ENCODE data around the gene ZFPL1. TPM values are rescaled to one million over a fixed set of nuclear protein-coding genes. Genes with fewer than 3 reads are reported as not detected.

ZFPL1 gene
- total and polyA plus RNA-seq, 3 experiments from 2014 or later, result 24.4 to 33.5 (median 30.8) TPM

DNA sequence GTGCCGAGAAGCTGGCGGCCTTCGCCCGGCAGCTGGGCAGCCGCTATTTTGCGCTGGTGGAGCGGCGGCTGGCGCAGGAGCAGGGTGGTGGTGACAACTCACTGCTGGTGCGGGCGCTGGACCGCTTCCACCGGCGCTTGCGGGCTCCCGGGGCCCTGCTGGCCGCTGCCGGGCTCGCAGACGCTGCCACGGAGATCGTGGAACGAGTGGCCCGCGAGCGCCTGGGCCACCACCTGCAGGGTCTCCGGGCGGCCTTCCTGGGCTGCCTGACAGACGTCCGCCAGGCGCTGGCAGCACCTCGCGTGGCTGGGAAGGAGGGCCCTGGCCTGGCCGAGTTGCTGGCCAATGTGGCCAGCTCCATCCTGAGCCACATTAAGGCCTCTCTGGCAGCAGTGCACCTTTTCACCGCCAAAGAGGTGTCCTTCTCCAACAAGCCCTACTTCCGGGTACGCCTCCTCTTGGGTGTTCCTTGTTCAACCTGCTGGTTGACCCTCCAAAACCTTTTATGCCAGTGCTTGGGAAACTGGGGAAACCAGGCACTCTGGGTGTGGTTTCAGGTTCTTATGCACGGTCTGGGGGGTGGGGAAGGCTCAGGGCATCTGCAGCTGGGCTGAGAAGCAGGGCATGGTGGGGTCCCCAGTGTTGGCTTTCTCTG lies 24.6 kb downstream of the ZFPL1 start:
- peaks cover 21% of the 10 kb centered on the region for H3K36me3 ChIP-seq (ENCODE audit: insufficient read depth, low read length)
- DNase-seq, result no peak
- no peak overlapping the region for H3K27ac ChIP-seq (ENCODE audit: low read depth, low read length)
- ChIA-PET POLR2A (interaction anchor here (0.6 to 1.9 kb wide), 3 partner anchors 9 to 27 kb away, joined by 4 to 5 read pairs (median 5); partner anchors contain the start of genes VPS51 and ZNHIT2), CTCF (interaction anchor here (0.6 to 6.1 kb wide), 5 partner anchors 9 to 27 kb away, joined by 3 to 104 read pairs (median 3); partner anchors contain the start of genes FAU, MRPL49, VPS51 and ZNHIT2)
- H3K9me3 ChIP-seq (ENCODE audit: low read length), result no peaks in the 10 kb centered on the region
- no peak overlapping the region for H3K4me3 ChIP-seq (ENCODE audit: low read length)
- peaks cover 0 to 2% of the 10 kb centered on the region in 2 donors for H3K27me3 Mint-ChIP-seq
- no peak overlapping the region for H3K4me3 Mint-ChIP-seq
- H3K9me3 Mint-ChIP-seq, result no peaks in the 10 kb centered on the region
- H3K4me1 Mint-ChIP-seq, result peaks cover 30 to 42% (median 31%) of the 10 kb centered on the region in 3 donors
- H3K36me3 Mint-ChIP-seq, result peaks cover 0 to 48% (median 9%) of the 10 kb centered on the region in 3 donors
- no peak overlapping the region for H3K27ac Mint-ChIP-seq
- H3K4me1 ChIP-seq (ENCODE audit: insufficient read depth, low read length), result peaks cover 27% of the 10 kb centered on the region
- H3K27me3 ChIP-seq (ENCODE audit: insufficient read depth, low read length, poor library complexity, severe bottlenecking), result no peaks in the 10 kb centered on the region

DNA sequence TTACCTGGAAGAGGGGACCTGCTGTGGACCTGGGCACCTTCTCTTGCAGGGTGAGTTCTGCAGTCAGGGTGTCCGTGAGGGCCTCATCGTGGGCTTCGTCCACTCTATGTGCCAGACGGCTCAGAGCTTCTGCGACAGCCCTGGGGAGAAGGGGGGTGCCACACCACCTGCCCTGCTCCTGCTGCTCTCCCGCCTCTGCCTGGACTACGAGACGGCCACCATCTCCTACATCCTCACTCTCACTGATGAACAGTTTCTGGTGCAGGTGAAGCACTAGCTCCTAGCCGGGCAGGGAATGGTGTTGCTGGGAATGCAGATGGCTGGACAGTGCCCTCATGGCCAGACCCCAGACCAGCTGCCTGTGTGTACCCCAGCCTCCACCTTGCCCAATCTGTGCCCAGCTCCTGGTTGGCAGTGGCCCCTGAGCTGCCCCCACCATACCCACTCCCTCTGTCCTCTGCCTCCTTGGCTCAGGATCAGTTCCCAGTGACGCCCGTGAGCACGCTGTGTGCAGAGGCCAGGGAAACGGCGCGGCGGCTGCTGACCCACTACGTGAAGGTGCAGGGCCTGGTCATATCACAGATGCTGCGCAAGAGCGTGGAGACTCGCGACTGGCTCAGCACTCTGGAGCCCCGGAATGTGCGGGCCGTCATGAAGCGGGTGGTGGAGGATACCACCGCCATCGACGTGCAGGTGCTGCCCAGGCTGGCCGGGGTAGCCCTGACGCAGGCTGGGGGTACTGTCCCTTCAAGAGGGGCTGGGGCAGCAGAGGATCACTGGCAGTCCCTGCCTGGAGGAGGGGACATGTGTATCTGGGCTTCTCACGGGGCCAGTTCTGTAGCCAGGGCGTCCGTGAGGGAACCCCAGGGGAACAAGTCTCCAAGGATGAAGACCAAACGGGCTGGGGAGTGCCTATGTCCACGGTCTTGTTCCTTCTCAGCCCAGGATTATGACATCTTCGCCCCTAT lies 25.5 kb downstream of the ZFPL1 start:
- H3K9me3 Mint-ChIP-seq, result no peaks in the 10 kb centered on the region
- DNase-seq, result no peak
- ChIA-PET CTCF (interaction anchor here (0.9 to 6.1 kb wide), 15 partner anchors 8 to 344 kb away, joined by 3 to 104 read pairs (median 4); partner anchors contain the start of genes ARL2, CAPN1, CDCA5 and FAU), POLR2A (interaction anchor here (0.5 to 4.9 kb wide), 6 partner anchors 8 to 13 kb away, joined by 4 to 40 read pairs (median 5); partner anchors contain the start of genes FAU, MRPL49, VPS51 and ZNHIT2)
- Histone ChIP-seq H3K9me3 (ENCODE audit: low read length) (no peaks in the 10 kb centered on the region), H3K4me3 (ENCODE audit: low read length) (no peak overlapping the region), H3K27me3 (ENCODE audit: insufficient read depth, low read length, poor library complexity, severe bottlenecking) (no peaks in the 10 kb centered on the region), H3K4me1 (ENCODE audit: insufficient read depth, low read length) (peaks cover 32% of the 10 kb centered on the region), H3K27ac (ENCODE audit: low read depth, low read length) (no peak overlapping the region), H3K36me3 (ENCODE audit: insufficient read depth, low read length) (peaks cover 21% of the 10 kb centered on the region)
- peaks cover 0 to 43% (median 9%) of the 10 kb centered on the region in 3 donors for H3K36me3 Mint-ChIP-seq
- H3K4me1 Mint-ChIP-seq, result peaks cover 33 to 44% (median 33%) of the 10 kb centered on the region in 3 donors
- peaks cover 0 to 2% of the 10 kb centered on the region in 2 donors for H3K27me3 Mint-ChIP-seq
- peak overlapping the region in 1 of 7 donors; percentile 84 for H3K4me3 Mint-ChIP-seq
- peak overlapping the region; percentile 50 to 95 (median 86) for H3K27ac Mint-ChIP-seq

DNA sequence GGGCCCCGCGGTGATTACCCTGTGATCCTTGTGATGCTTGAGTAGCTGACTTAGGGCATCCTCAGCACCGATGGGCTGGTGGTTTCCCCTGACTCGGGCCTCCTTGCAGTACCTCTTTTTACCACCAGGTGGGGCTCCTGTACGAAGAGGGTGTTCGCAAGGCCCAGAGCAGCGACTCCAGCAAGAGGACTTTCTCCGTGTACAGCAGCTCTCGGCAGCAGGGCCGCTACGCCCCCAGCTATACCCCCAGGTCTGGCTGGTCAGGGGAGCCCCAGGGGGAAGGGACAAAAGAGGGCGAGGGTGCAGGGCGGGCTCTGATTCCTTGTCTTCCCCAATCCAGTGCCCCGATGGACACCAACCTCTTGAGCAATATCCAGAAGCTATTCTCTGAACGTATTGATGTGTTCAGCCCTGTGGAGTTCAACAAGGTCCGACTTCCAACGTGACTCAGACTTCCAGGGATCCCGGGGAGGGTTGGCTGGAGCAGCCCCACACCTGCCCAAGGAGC lies 26.4 kb downstream of the ZFPL1 start:
- peaks cover 0 to 2% of the 10 kb centered on the region in 2 donors for H3K27me3 Mint-ChIP-seq
- H3K4me1 Mint-ChIP-seq, result peaks cover 30 to 46% (median 31%) of the 10 kb centered on the region in 3 donors
- peak overlapping the region; percentile 50 to 95 (median 86) for H3K27ac Mint-ChIP-seq
- no peaks in the 10 kb centered on the region for H3K27me3 ChIP-seq (ENCODE audit: insufficient read depth, low read length, poor library complexity, severe bottlenecking)
- no peaks in the 10 kb centered on the region for H3K9me3 Mint-ChIP-seq
- H3K4me3 Mint-ChIP-seq, result peak overlapping the region in 5 of 7 donors; percentile 29 to 84 (median 57)
- peaks cover 0 to 37% (median 8%) of the 10 kb centered on the region in 3 donors for H3K36me3 Mint-ChIP-seq
- peak; percentile 84 to 95 (median 92) for DNase-seq
- CTCF ChIA-PET, result interaction anchor here (0.7 to 6.1 kb wide), 22 partner anchors 10 to 345 kb away, joined by 3 to 104 read pairs (median 4); partner anchors contain the start of genes ARL2, CAPN1, CDC42EP2 and CDCA5
- peaks cover 19% of the 10 kb centered on the region for H3K36me3 ChIP-seq (ENCODE audit: insufficient read depth, low read length)
- POLR2A ChIA-PET, result interaction anchor here (0.5 to 4.9 kb wide), 8 partner anchors 10 to 358 kb away, joined by 3 to 40 read pairs (median 4); partner anchors contain the start of genes ARL2, FAU, MRPL49 and VPS51
- H3K4me1 ChIP-seq (ENCODE audit: insufficient read depth, low read length), result peaks cover 33% of the 10 kb centered on the region
- H3K9me3 ChIP-seq (ENCODE audit: low read length), result no peaks in the 10 kb centered on the region
- H3K27ac ChIP-seq (ENCODE audit: low read depth, low read length), result peak overlapping the region; percentile 15
- H3K4me3 ChIP-seq (ENCODE audit: low read length), result no peak overlapping the region

DNA sequence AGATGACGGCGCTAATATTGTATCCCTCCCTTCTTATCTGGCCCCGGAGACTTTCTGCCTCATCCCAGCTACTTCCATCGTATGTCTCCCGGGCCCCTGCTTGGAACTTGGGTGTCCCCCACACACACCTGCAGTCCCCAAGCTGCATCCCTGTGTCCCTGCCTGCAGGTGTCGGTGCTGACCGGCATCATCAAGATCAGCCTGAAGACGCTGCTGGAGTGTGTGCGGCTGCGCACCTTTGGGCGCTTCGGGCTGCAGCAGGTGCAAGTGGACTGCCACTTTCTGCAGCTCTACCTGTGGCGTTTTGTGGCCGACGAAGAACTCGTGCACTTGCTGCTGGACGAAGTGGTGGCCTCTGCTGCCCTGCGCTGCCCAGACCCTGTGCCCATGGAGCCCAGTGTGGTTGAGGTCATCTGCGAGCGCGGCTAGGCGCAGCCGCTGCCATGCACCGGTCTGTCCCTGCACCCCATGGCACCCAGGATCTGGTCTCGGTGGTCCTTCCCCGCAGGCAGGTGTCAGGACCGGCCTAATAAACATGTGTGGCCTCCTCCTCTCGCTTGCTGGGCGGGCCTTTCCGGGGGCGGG lies 27.2 kb downstream of the ZFPL1 start:
- peaks cover 17% of the 10 kb centered on the region for H3K36me3 ChIP-seq (ENCODE audit: insufficient read depth, low read length)
- no peak overlapping the region for H3K4me3 ChIP-seq (ENCODE audit: low read length)
- H3K27ac ChIP-seq (ENCODE audit: low read depth, low read length), result no peak overlapping the region
- peaks cover 0 to 2% of the 10 kb centered on the region in 2 donors for H3K27me3 Mint-ChIP-seq
- H3K36me3 Mint-ChIP-seq, result peaks cover 0 to 35% (median 2%) of the 10 kb centered on the region in 3 donors
- H3K27ac Mint-ChIP-seq, result peak overlapping the region; percentile 67 to 93 (median 86)
- ChIA-PET CTCF (interaction anchor here (0.7 to 6.1 kb wide), 26 partner anchors 10 to 263 kb away, joined by 3 to 104 read pairs (median 4); partner anchors contain the start of genes ARL2, CAPN1, CDC42EP2 and CDCA5), POLR2A (interaction anchor here (0.6 to 4.9 kb wide), 11 partner anchors 10 to 385 kb away, joined by 3 to 40 read pairs (median 6); partner anchors contain the start of genes ARL2, CAPN1, FAU and MRPL49)
- DNase-seq, result no peak
- H3K4me1 Mint-ChIP-seq, result peaks cover 30 to 50% (median 30%) of the 10 kb centered on the region in 3 donors
- H3K27me3 ChIP-seq (ENCODE audit: insufficient read depth, low read length, poor library complexity, severe bottlenecking), result no peaks in the 10 kb centered on the region
- H3K9me3 Mint-ChIP-seq, result no peaks in the 10 kb centered on the region
- H3K9me3 ChIP-seq (ENCODE audit: low read length), result no peaks in the 10 kb centered on the region
- H3K4me1 ChIP-seq (ENCODE audit: insufficient read depth, low read length), result peaks cover 42% of the 10 kb centered on the region
- peak overlapping the region; percentile 83 to 90 (median 87) for H3K4me3 Mint-ChIP-seq

DNA sequence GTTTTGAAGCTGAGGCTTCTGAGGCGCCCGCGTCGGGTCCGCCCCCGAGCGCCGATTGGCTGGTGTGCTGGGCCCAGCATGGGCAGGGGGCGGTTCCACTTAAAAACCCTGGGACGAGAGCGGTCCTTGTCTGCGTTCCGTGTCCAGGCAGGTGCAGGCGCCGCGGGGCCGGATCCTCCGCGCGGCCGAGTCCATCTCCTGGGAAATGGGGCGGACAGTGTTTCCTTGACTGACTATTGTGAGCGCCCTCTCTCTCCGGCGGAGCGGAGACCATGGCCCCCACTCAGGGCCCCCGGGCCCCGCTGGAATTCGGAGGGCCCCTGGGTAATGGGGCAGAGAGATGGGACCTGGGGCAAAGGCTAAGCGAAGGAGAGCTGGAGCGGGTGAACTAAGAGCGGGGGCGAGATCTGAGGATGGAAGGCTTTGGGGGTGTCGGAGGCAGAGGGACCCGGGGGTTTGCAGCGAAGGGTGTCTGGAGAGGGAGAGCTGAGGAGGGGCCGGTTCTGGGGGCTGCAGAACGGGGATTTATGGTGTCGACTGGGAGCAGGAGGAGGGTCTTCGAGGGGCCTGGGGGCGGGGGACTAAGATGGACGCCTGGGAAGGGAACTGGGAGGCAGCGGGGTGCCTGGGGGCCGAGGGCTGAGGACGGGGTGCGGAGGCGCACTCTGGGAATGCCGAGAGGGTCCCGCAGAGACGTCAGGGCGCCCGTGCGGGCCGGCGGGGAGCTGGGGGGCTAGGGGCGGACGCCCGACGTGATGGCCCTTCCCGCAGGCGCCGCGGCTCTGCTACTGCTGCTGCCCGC lies 27.9 kb downstream of the ZFPL1 start, which contains the start of gene TM7SF2:
TM7SF2 (plus strand) TSS at position 129 of the 802 bp plus-strand sequence; CDS start at position 273, 144 bp downstream.
- CTCF ChIA-PET, result interaction anchor here (0.7 to 6.1 kb wide), 18 partner anchors 9 to 264 kb away, joined by 3 to 104 read pairs (median 5); partner anchors contain the start of genes ARL2, CAPN1, CDC42EP2 and CDCA5
- POLR2A ChIA-PET, result interaction anchor here (0.6 to 4.9 kb wide), 12 partner anchors 10 to 385 kb away, joined by 3 to 40 read pairs (median 6); partner anchors contain the start of genes ARL2, CAPN1, FAU and MRPL49
- Histone ChIP-seq H3K4me1 (ENCODE audit: insufficient read depth, low read length) (peaks cover 49% of the 10 kb centered on the region), H3K4me3 (ENCODE audit: low read length) (peak within 1 kb of the TSS; percentile 81), H3K27ac (ENCODE audit: low read depth, low read length) (peak within 1 kb of the TSS; percentile 65), H3K9me3 (ENCODE audit: low read length) (no peaks in the 10 kb centered on the region), H3K36me3 (ENCODE audit: insufficient read depth, low read length) (peaks cover 17% of the 10 kb centered on the region), H3K27me3 (ENCODE audit: insufficient read depth, low read length, poor library complexity, severe bottlenecking) (no peaks in the 10 kb centered on the region)
- H3K9me3 Mint-ChIP-seq, result no peaks in the 10 kb centered on the region
- H3K36me3 Mint-ChIP-seq, result peaks cover 0 to 33% (median 0%) of the 10 kb centered on the region in 3 donors
- DNase-seq, result peak; percentile 89 to 96 (median 94)
- peak within 1 kb of the TSS; percentile 67 to 94 (median 86) for H3K27ac Mint-ChIP-seq
- H3K4me3 Mint-ChIP-seq, result peak within 1 kb of the TSS; percentile 83 to 90 (median 87)
- peaks cover 30 to 57% (median 30%) of the 10 kb centered on the region in 3 donors for H3K4me1 Mint-ChIP-seq
- peaks cover 0 to 2% of the 10 kb centered on the region in 2 donors for H3K27me3 Mint-ChIP-seq

Data from CD8-positive, alpha-beta memory T cell (primary cell).